Right lobe of liver (tissue), 6 donors: ENCODE data around the gene CCSER1. TPM values are rescaled to one million over a fixed set of nuclear protein-coding genes. Genes with fewer than 3 reads are reported as not detected.
A peak's percentile ranks its signal among the peaks of the same experiment; 100 is the strongest.

Source experiments
- ATAC-seq, 4 donors: fragments of 200-7000 bp; cut with Tn5 transposase; one replicate each; pipeline ENCODE4 v1.9.1; 2020; ENCODE audit warnings: mild to moderate bottlenecking in 4 of 4, moderate library complexity in 4 of 4
- DNase-seq, 3 donors: peaks; one replicate each; pipeline ENCODE4 v3.0.0-alpha.2; 2020
- H3K27ac ChIP-seq, 3 donors: fragments of 200-600 bp; one replicate each; pipeline ENCODE4 v1.8.0; 2022
- H3K27me3 ChIP-seq, 2 donors: fragments of 200-600 bp; one replicate each; pipeline ENCODE4 v1.8.0; 2022
- H3K36me3 ChIP-seq, 4 donors: fragments of 200-600 bp; sonication (generic) in 1 of 4; one replicate each; pipeline versions ENCODE4 v1.5.1 to v1.8.0; 2017 to 2022; ENCODE audit warnings: control low read depth in 1 of 4
- H3K4me1 ChIP-seq, 4 donors: fragments of 200-600 bp; sonication (generic) in 1 of 4; one replicate each; pipeline versions ENCODE4 v1.5.1 to v1.8.0; 2017 to 2022; ENCODE audit warnings: control low read depth in 1 of 4
- H3K4me3 ChIP-seq, 3 donors: fragments of 200-600 bp; one replicate each; pipeline ENCODE4 v1.8.0; 2022
- H3K9me3 ChIP-seq, 4 donors: fragments of 200-600 bp; sonication (generic) in 1 of 4; one replicate each; pipeline versions ENCODE4 v1.5.1 to v1.8.0; 2017 to 2022; ENCODE audit warnings: control low read depth in 1 of 4
- CTCF ChIP-seq, 4 donors: fragments of 200-600 bp in 3 of 4; fragments of 450-650 bp in 1 of 4; IDR thresholded peaks; one replicate each; pipeline versions ENCODE4 v1.5.1 to v1.8.0; 2016 to 2022; ENCODE audit warnings: antibody characterized with exemption in 4 of 4, mild to moderate bottlenecking in 2 of 4
- POLR2A ChIP-seq: fragments of 450-650 bp; IDR thresholded peaks from one replicate; pipeline ENCODE4 v1.6.1; 2017; ENCODE audit warnings: antibody characterized with exemption, mild to moderate bottlenecking
- WGBS: methylation state at CpG from one replicate; pipeline ENCODE4 v1.1.6; 2018; ENCODE audit warnings: low coverage, low lambda C conversion rate; ENCODE audit not compliant: insufficient coverage; ENCODE audit errors: missing lambda C conversion rate; 5-methylcytosine and 5-hydroxymethylcytosine counted together
- intact Hi-C, 2 donors: fragments of 100-400 bp; cut with DNase I; formaldehyde crosslinking; loops; one replicate each; pipeline versions ENCODE4 v1.11.2 to v1.14.1; 2022
- total RNA-seq, 6 experiments: library from RNA; depleted of rRNA in 2 of 6; stranded (reverse); fragments of >200 nt in 2 of 6; fragmentation: NEBNext Ultra II Directional in 3 of 6; extraction: Animal tissue kit (Norgen Biotek cat#: 25700) in 3 of 6; gene quantifications; one replicate each; pipeline versions ENCODE4 v1.1.0 to v1.2.4, GENCODE V29; 2016 to 2023
- donor health status: DM: no; HTN: yes; CAD: no.
- donor health status: DM: no; HTN: no; CAD: no.
- donor health status: DM: no; HTN: no; CAD: no.
- donor health status: DM: no; HTN: yes; CAD: no.
- donor health status: DM: no; HTN: yes; CAD: no.

Gene CCSER1
- total RNA-seq, 6 experiments from 2014 or later, result 0.15 to 1.00 (median 0.65) TPM

- Histone ChIP-seq H3K9me3 (no peaks in the 10 kb centered on the region), H3K27ac (no peak overlapping the region), H3K27me3 (no peaks in the 10 kb centered on the region), H3K4me3 (no peak overlapping the region), H3K36me3 (no peaks in the 10 kb centered on the region), H3K4me1 (no peaks in the 10 kb centered on the region)
- ATAC-seq (peak in 1 of 4 donors; percentile 23), DNase-seq (no peak)
- TF ChIP-seq POLR2A (no peak), CTCF (IDR thresholded peaks at IDR 0.05) (no peak)
- intact Hi-C loops, result no loop called here
Measured at GRCh38 chr4:90840828-90841227, 713.6 kb downstream of the CCSER1 start.

- Histone ChIP-seq H3K4me3 (no peak overlapping the region), H3K4me1 (no peaks in the 10 kb centered on the region), H3K27ac (no peak overlapping the region), H3K27me3 (no peaks in the 10 kb centered on the region), H3K36me3 (no peaks in the 10 kb centered on the region), H3K9me3 (no peaks in the 10 kb centered on the region)
- TF ChIP-seq POLR2A (no peak), CTCF (IDR thresholded peaks at IDR 0.05) (no peak)
- intact Hi-C loops, result no loop called here
- no peak for DNase-seq
- ATAC-seq, result no peak
- 60% methylated on average over 1 of the region's 1 CpG for WGBS
Measured at GRCh38 chr4:90841676-90842075, 714.5 kb downstream of the CCSER1 start.

- TF ChIP-seq POLR2A (no peak), CTCF (IDR thresholded peaks at IDR 0.05) (no peak)
- no peaks in the 10 kb centered on the region for H3K9me3 ChIP-seq
- no peaks in the 10 kb centered on the region for H3K36me3 ChIP-seq
- WGBS, result 39% methylated on average over 2 of the region's 2 CpGs
- no peaks in the 10 kb centered on the region for H3K4me1 ChIP-seq
- peak in 3 of 4 donors; percentile 28 to 84 (median 78) for ATAC-seq
- intact Hi-C loops, result no loop called here
- no peak overlapping the region for H3K4me3 ChIP-seq
- no peak overlapping the region for H3K27ac ChIP-seq
- H3K27me3 ChIP-seq, result no peaks in the 10 kb centered on the region
- DNase-seq, result no peak
Measured at GRCh38 chr4:90842960-90843359, 715.8 kb downstream of the CCSER1 start.

- Histone ChIP-seq H3K27ac (no peak overlapping the region), H3K4me1 (no peaks in the 10 kb centered on the region)
- no peak for TF ChIP-seq POLR2A
- no peak for TF ChIP-seq CTCF (IDR thresholded peaks at IDR 0.05)
Measured at GRCh38 chr4:90844241-90844640, 717.0 kb downstream of the CCSER1 start.

GRCh38 chr4:90845777-90846176 is 718.6 kb downstream of the CCSER1 start:
- no peak for ATAC-seq
- intact Hi-C loops, result no loop called here
- no peaks in the 10 kb centered on the region for H3K9me3 ChIP-seq
- TF ChIP-seq POLR2A (no peak), CTCF (IDR thresholded peaks at IDR 0.05) (no peak)
- no peaks in the 10 kb centered on the region for H3K27me3 ChIP-seq
- no peaks in the 10 kb centered on the region for H3K36me3 ChIP-seq
- DNase-seq, result no peak
- H3K27ac ChIP-seq, result no peak overlapping the region
- H3K4me1 ChIP-seq, result no peaks in the 10 kb centered on the region
- H3K4me3 ChIP-seq, result no peak overlapping the region

More at GRCh38 chr4:90844241-90844640, 717.0 kb downstream of the CCSER1 start:
- Histone ChIP-seq H3K36me3 (no peaks in the 10 kb centered on the region), H3K27me3 (no peaks in the 10 kb centered on the region), H3K4me3 (no peak overlapping the region), H3K9me3 (no peaks in the 10 kb centered on the region)
- no peak for DNase-seq
- ATAC-seq, result no peak
- intact Hi-C loops, result no loop called here
